HepG2 (cell line): ENCODE measurements around the gene SPPL2B. TPM values are rescaled to one million over a fixed set of nuclear protein-coding genes. Genes with fewer than 3 reads are reported as not detected.
A peak's percentile ranks its signal among the peaks of the same experiment; 100 is the strongest.

ENCODE experiments used
- ATF2 ChIP-seq: sonication (generic); formaldehyde crosslinking; IDR thresholded peaks from 2 replicates; pipeline ENCODE4 v1.4.0; 2020; ENCODE audit warnings: missing genetic modification reagents
- ATF4 ChIP-seq, 2 experiments: fragments of 450-650 bp in 1 of 2; sonication (generic) in 1 of 2; formaldehyde crosslinking; IDR thresholded peaks; 2 replicates each; pipeline versions ENCODE4 v1.5.0 to v1.8.0; 2020 to 2022; ENCODE audit warnings: mild to moderate bottlenecking in 1 of 2, missing genetic modification reagents in 1 of 2
- EED ChIP-seq: sonication (generic); formaldehyde crosslinking; IDR thresholded peaks from 2 replicates; pipeline ENCODE4 v1.5.0; 2020; ENCODE audit warnings: mild to moderate bottlenecking, missing genetic modification reagents
- FLYWCH1 ChIP-seq: sonication (generic); formaldehyde crosslinking; IDR thresholded peaks from 2 replicates; pipeline ENCODE4 v1.8.1; 2023; ENCODE audit warnings: mild to moderate bottlenecking, missing genetic modification reagents
- GRHL1 ChIP-seq: sonication (generic); formaldehyde crosslinking; conservative IDR thresholded peaks from 2 replicates; pipeline ENCODE4 v1.8.0; 2022; ENCODE audit warnings: missing genetic modification reagents
- HMGXB3 ChIP-seq: sonication (generic); formaldehyde crosslinking; IDR thresholded peaks from 2 replicates; pipeline ENCODE4 v1.4.0; 2020; ENCODE audit warnings: missing genetic modification reagents, borderline replicate concordance
- IRF9 ChIP-seq: sonication (generic); formaldehyde crosslinking; IDR thresholded peaks from 2 replicates; pipeline ENCODE4 v1.8.0; 2022; ENCODE audit warnings: missing genetic modification reagents, mild to moderate bottlenecking, borderline replicate concordance
- KLF6 ChIP-seq: IDR thresholded peaks from 2 replicates; pipeline ENCODE4 v1.8.0; 2016; ENCODE audit warnings: missing biosample characterization, missing genetic modification reagents
- MTA1 ChIP-seq: sonication (generic); formaldehyde crosslinking; IDR thresholded peaks from 2 replicates; pipeline ENCODE4 v1.4.0; 2020; ENCODE audit warnings: missing genetic modification reagents, mild to moderate bottlenecking, borderline replicate concordance
- MXD4 ChIP-seq: IDR thresholded peaks from 2 replicates; pipeline ENCODE4 v1.6.1; 2016; ENCODE audit warnings: mild to moderate bottlenecking, missing biosample characterization, missing genetic modification reagents
- NFE2L1 ChIP-seq: sonication (generic); formaldehyde crosslinking; IDR thresholded peaks from 2 replicates; pipeline ENCODE4 v1.4.0; 2020; ENCODE audit warnings: missing genetic modification reagents, mild to moderate bottlenecking, borderline replicate concordance
- NR1H2 ChIP-seq: sonication (generic); formaldehyde crosslinking; IDR thresholded peaks from 2 replicates; pipeline ENCODE4 v1.8.1; 2022; ENCODE audit warnings: low read depth, missing genetic modification reagents, borderline replicate concordance
- RARA ChIP-seq: IDR thresholded peaks from 2 replicates; pipeline ENCODE4 v1.6.1; 2016; ENCODE audit warnings: missing genetic modification reagents, missing compliant biosample characterization
- SALL2 ChIP-seq: sonication (generic); formaldehyde crosslinking; IDR thresholded peaks from 2 replicates; pipeline ENCODE4 v1.8.1; 2023; ENCODE audit warnings: mild to moderate bottlenecking, missing genetic modification reagents, inconsistent platforms
- ZNF33B ChIP-seq: sonication (generic); formaldehyde crosslinking; IDR thresholded peaks from 2 replicates; pipeline ENCODE4 v1.5.1; 2020; ENCODE audit warnings: mild to moderate bottlenecking, missing genetic modification reagents
- ZNF557 ChIP-seq: sonication (generic); formaldehyde crosslinking; IDR thresholded peaks from 2 replicates; pipeline ENCODE4 v1.4.0; 2020; ENCODE audit warnings: missing genetic modification reagents
- ZNF563 ChIP-seq: sonication (generic); formaldehyde crosslinking; IDR thresholded peaks from 2 replicates; pipeline ENCODE4 v1.8.0; 2022; ENCODE audit warnings: mild to moderate bottlenecking, moderate library complexity, missing genetic modification reagents
- ZNF564 ChIP-seq: sonication (generic); formaldehyde crosslinking; IDR thresholded peaks from 2 replicates; pipeline ENCODE4 v1.8.1; 2023; ENCODE audit warnings: mild to moderate bottlenecking, missing genetic modification reagents
- ZNF772 ChIP-seq: sonication (generic); formaldehyde crosslinking; IDR thresholded peaks from 2 replicates; pipeline ENCODE4 v1.5.0; 2020; ENCODE audit warnings: mild to moderate bottlenecking, missing genetic modification reagents
- polyA plus RNA-seq, 8 experiments: library from polyadenylated mRNA; depleted of rRNA in 3 of 8; stranded (reverse) in 7 of 8; unstranded in 1 of 8; fragments of >200 nt; fragmentation: Illumina TruSeq in 4 of 8; extraction: Trizol in 4 of 8; gene quantifications; 2 replicates each; pipeline versions ENCODE4 v1.2.1 to v1.2.3, GENCODE V29; 2011 to 2016; ENCODE audit warnings: low read depth in 4 of 8, missing spikeins in 1 of 8, mixed read lengths in 1 of 8; ENCODE audit not compliant: insufficient read depth in 1 of 8
- total RNA-seq, 5 experiments: library from RNA; depleted of rRNA; stranded (reverse); fragments of >200 nt; fragmentation: Illumina TruSeq; extraction: Trizol; gene quantifications; 2 replicates each; pipeline ENCODE4 v1.2.3, GENCODE V29; 2016; ENCODE audit warnings: low read depth in 1 of 5

Gene SPPL2B
- total and polyA plus RNA-seq, 2 of the 13 experiments (the other 11 are each of a cell fraction or from before 2014, with no cell fraction given), result 14.9 to 15.2 TPM

- TF ChIP-seq ZNF33B (CRISPR knock-in tag) (0 out of 2 replicates have a peak, but pooled peaks have one; percentile 62), NFE2L1 (no peak), ATF4 (CRISPR knock-in tag; IDR thresholded peaks at IDR 0.05) (no peak), ATF2 (CRISPR knock-in tag) (no peak), MXD4 (CRISPR knock-in tag) (peak; percentile 87), NR1H2 (CRISPR knock-in tag) (no peak), RARA (CRISPR knock-in tag) (peak; percentile 27; the same call in 1 of the 2 replicates), MTA1 (no peak), ZNF772 (CRISPR knock-in tag) (peak; percentile 60), ZNF564 (CRISPR knock-in tag) (no peak; the same call in 1 of the 2 replicates), GRHL1 (CRISPR knock-in tag) (no peak), KLF6 (peak; percentile 46; the same call in 1 of the 2 replicates), ZNF563 (CRISPR knock-in tag) (peak; percentile 22; the same call in 1 of the 2 replicates), IRF9 (CRISPR knock-in tag) (0 out of 2 replicates have a peak, but pooled peaks have one; percentile 40), ZNF557 (no peak), HMGXB3 (CRISPR knock-in tag) (no peak), EED (CRISPR knock-in tag) (peak; percentile 67; the same call in 1 of the 2 replicates), FLYWCH1 (CRISPR knock-in tag) (no peak), SALL2 (0 out of 2 replicates have a peak, but pooled peaks have one; percentile 30)
Measured at GRCh38 chr19:2328401-2329148, at the start of gene SPPL2B, which contains the start of gene LSM7 (continued).
